A549 (cell line): ENCODE data around the gene DPYSL3. TPM values are rescaled to one million over a fixed set of nuclear protein-coding genes. Genes with fewer than 3 reads are reported as not detected.

Experiments
- ATAC-seq, 2 experiments: fragments of 200-7000 bp in 1 of 2; fragments of >200 bp in 1 of 2; cut with Nextera tagmentation in 1 of 2; cut with Tn5 transposase in 1 of 2; 3 replicates each; pipeline versions ENCODE4 v1.8.0 to v1.9.1; 2018 to 2020; ENCODE audit warnings: mild to moderate bottlenecking in 1 of 2, moderate library complexity in 1 of 2
- CTCF ChIA-PET: fragments of 300-600 bp; sonication (Branson Sonifier 250); formaldehyde crosslinking; extraction: SDS; loops from one replicate; lab custom pipeline; 2021; ENCODE audit warnings: antibody characterized with exemption, inconsistent platforms; lab: Yijun Ruan, JAX
- POLR2A ChIA-PET: fragments of 350-600 bp; formaldehyde crosslinking; extraction: SDS; loops from one replicate; lab custom pipeline; 2021; ENCODE audit warnings: antibody characterized with exemption, inconsistent platforms; lab: Yijun Ruan, JAX
- DNase-seq, 2 experiments: peaks; one replicate each; pipeline versions ENCODE4 v3.0.0 to v3.0.0-alpha.2; 2011 to 2016; ENCODE audit warnings: low read depth in 1 of 2, low spot score in 1 of 2
- FAIRE-seq: peaks from 2 replicates; lab custom pipeline; 2011; peaks lifted over from hg19 to GRCh38; lab: Jason Lieb, UNC
- H3K27ac ChIP-seq, 2 experiments: fragments of >200 bp; sonication (Bioruptor Twin); formaldehyde crosslinking; 3 replicates each; pipeline ENCODE4 v1.5.1; 2016 to 2017
- H3K4me1 ChIP-seq: fragments of >200 bp; sonication (Bioruptor Twin); formaldehyde crosslinking; 3 replicates; pipeline ENCODE4 v1.6.1; 2016
- H3K4me2 ChIP-seq: fragments of >200 bp; sonication (Bioruptor Twin); formaldehyde crosslinking; 3 replicates; pipeline ENCODE4 v1.6.1; 2016
- H3K4me3 ChIP-seq: fragments of >200 bp; sonication (Bioruptor Twin); formaldehyde crosslinking; 3 replicates; pipeline ENCODE4 v1.5.1; 2016
- H3K9me3 ChIP-seq: fragments of >200 bp; sonication (Bioruptor Twin); formaldehyde crosslinking; 3 replicates; pipeline ENCODE4 v1.6.1; 2016
- CBX8 ChIP-seq: fragments of 200-600 bp; sonication (generic); IDR thresholded peaks from 2 replicates; pipeline ENCODE4 v1.6.1; 2016
- ESRRA ChIP-seq: fragments of 150-350 bp; IDR thresholded peaks from 2 replicates; pipeline ENCODE4 v1.6.1; 2014; ENCODE audit warnings: mild to moderate bottlenecking, low read length, borderline replicate concordance
- FOSB ChIP-seq: fragments of 250-450 bp; sonication (Bioruptor Pico); IDR thresholded peaks from 2 replicates; pipeline ENCODE4 v1.5.0; 2020; ENCODE audit warnings: mild to moderate bottlenecking, moderate library complexity
- FOSL2 ChIP-seq, 2 experiments: fragments of 450-650 bp in 1 of 2; fragments of >200 bp in 1 of 2; sonication (Bioruptor Twin) in 1 of 2; formaldehyde crosslinking; IDR thresholded peaks; 2 replicates each; pipeline versions ENCODE4 v1.5.0 to v1.6.1; 2016 to 2020; ENCODE audit warnings: mild to moderate bottlenecking in 1 of 2, moderate library complexity in 1 of 2
- HOXB13 ChIP-seq: fragments of 250-450 bp; sonication (Bioruptor Pico); IDR thresholded peaks from 2 replicates; pipeline ENCODE4 v1.5.0; 2020; ENCODE audit warnings: low read depth, mild to moderate bottlenecking, moderate library complexity
- JUN ChIP-seq, 2 experiments: fragments of >200 bp; sonication (Bioruptor Twin); formaldehyde crosslinking; IDR thresholded peaks; 2 replicates in 1 of 2; 3 replicates in 1 of 2; pipeline ENCODE4 v1.6.1; 2016 to 2017
- KDM1A ChIP-seq: fragments of 200-600 bp; sonication (generic); IDR thresholded peaks from 2 replicates; pipeline ENCODE4 v1.6.1; 2016; ENCODE audit warnings: low read depth, mild to moderate bottlenecking
- KDM5A ChIP-seq: fragments of 200-600 bp; sonication (generic); IDR thresholded peaks from 2 replicates; pipeline ENCODE4 v1.6.1; 2016; ENCODE audit warnings: antibody characterized with exemption, mild to moderate bottlenecking
- MYC ChIP-seq: IDR thresholded peaks from 2 replicates; pipeline ENCODE4 v1.6.1; 2012; ENCODE audit warnings: mild to moderate bottlenecking, inconsistent platforms, low read length, improper control_type of control experiment, borderline replicate concordance
- NFE2L2 ChIP-seq: fragments of 150-350 bp; conservative IDR thresholded peaks from 2 replicates; pipeline ENCODE4 v1.6.1; 2014; ENCODE audit warnings: low read length
- POLR2A ChIP-seq: IDR thresholded peaks from 2 replicates; pipeline ENCODE4 v1.6.1; 2012; ENCODE audit warnings: mild to moderate bottlenecking, low read length
- SMC3 ChIP-seq: fragments of >200 bp; sonication (Bioruptor Twin); formaldehyde crosslinking; IDR thresholded peaks from 3 replicates; pipeline ENCODE4 v1.6.1; 2018; ENCODE audit warnings: inconsistent platforms
- SREBF2 ChIP-seq: fragments of 450-650 bp; IDR thresholded peaks from 2 replicates; pipeline ENCODE4 v1.6.1; 2014; ENCODE audit warnings: mild to moderate bottlenecking, moderate library complexity
- TFCP2L1 ChIP-seq: fragments of 250-450 bp; sonication (Bioruptor Pico); IDR thresholded peaks from 2 replicates; pipeline ENCODE4 v1.5.0; 2021; ENCODE audit warnings: mild to moderate bottlenecking
- ZC3H11A ChIP-seq: fragments of 450-650 bp; IDR thresholded peaks from 2 replicates; pipeline ENCODE4 v1.6.1; 2014; ENCODE audit warnings: antibody characterized with exemption, mild to moderate bottlenecking
- ZNF302 ChIP-seq: fragments of 250-450 bp; sonication (Bioruptor Pico); IDR thresholded peaks from 2 replicates; pipeline ENCODE4 v1.9.0; 2021; ENCODE audit warnings: inconsistent platforms, mild to moderate bottlenecking, moderate library complexity
- WGBS: methylation state at CpG from one replicate; pipeline ENCODE4 v1.1.6; 2017; ENCODE audit errors: missing lambda C conversion rate; 5-methylcytosine and 5-hydroxymethylcytosine counted together
- polyA plus RNA-seq, 4 experiments: library from polyadenylated mRNA; depleted of rRNA in 3 of 4; stranded (reverse); fragments of >200 nt; fragmentation: RNase III in 1 of 4; extraction: RNeasy Plus Mini Kit Qiagen cat#74134 plus additional on column Dnase treatment in 1 of 4; gene quantifications; 2 replicates in 3 of 4; 3 replicates in 1 of 4; pipeline ENCODE4 v1.2.3, GENCODE V29; 2011 to 2017
- small RNA-seq, 6 experiments: library from RNA; depleted of rRNA; stranded (forward); fragments of <200 nt; gene quantifications; one replicate each; pipeline ENCODE3, GENCODE V24; 2012
- TF ChIP-seq, protein P1 (sequence below): fragments of >200 bp; sonication (Bioruptor Twin); formaldehyde crosslinking; IDR thresholded peaks from 2 replicates; pipeline ENCODE4 v1.6.1; 2016

The DPYSL3 gene
- polyA plus RNA-seq, 2 of the 4 experiments (the other 2 are of a cell fraction): 16.5 to 22.3 TPM

GRCh38 chr5:147340941-147341340, 168.9 kb downstream of the DPYSL3 start:
- 40% methylated on average over 1 of the region's 1 CpG for WGBS

More at GRCh38 chr5:147340941-147341340, 168.9 kb downstream of the DPYSL3 start:
- DNase-seq: no peak
- Histone ChIP-seq H3K4me3 (no peak overlapping the region), H3K4me1 (no peaks in the 10 kb centered on the region), H3K4me2 (no peak overlapping the region), H3K9me3 (no peaks in the 10 kb centered on the region), H3K27ac (no peak overlapping the region)
- POLR2A ChIA-PET: no interaction called here
- CTCF ChIA-PET: no interaction called here
- no peak for TF ChIP-seq FOSL2 (IDR thresholded peaks at IDR 0.05)
- TF ChIP-seq FOSL2 (CRISPR knock-in tag; IDR thresholded peaks at IDR 0.05): no peak
- no peak for TF ChIP-seq SREBF2
- no peak for TF ChIP-seq NFE2L2
- TF ChIP-seq ZNF302: no peak
- TF ChIP-seq ESRRA: no peak
- TF ChIP-seq JUN (IDR thresholded peaks at IDR 0.05): no peak
- TF ChIP-seq POLR2A: no peak
- TF ChIP-seq KDM5A: no peak
- TF ChIP-seq MYC: no peak
- no peak for TF ChIP-seq CBX8
- no peak for TF ChIP-seq TFCP2L1 (CRISPR knock-in tag)
- no peak for TF ChIP-seq HOXB13
- TF ChIP-seq ZC3H11A: no peak
- TF ChIP-seq SMC3: no peak
- no peak for TF ChIP-seq KDM1A
- TF ChIP-seq, protein P1, sequence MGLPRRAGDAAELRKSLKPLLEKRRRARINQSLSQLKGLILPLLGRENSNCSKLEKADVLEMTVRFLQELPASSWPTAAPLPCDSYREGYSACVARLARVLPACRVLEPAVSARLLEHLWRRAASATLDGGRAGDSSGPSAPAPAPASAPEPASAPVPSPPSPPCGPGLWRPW: no peak
- TF ChIP-seq FOSB (CRISPR knock-in tag): no peak
- FAIRE-seq: no peak
- ATAC-seq: no peak

Small RNA genes within 50 kb of the gene (small RNA-seq; reads per million reads assigned to genes)
- gene AC011373.1: 0 reads per million in 6 experiments
